ENCODE measurements around the gene PDE7B. TPM values are rescaled to one million over a fixed set of nuclear protein-coding genes. Genes with fewer than 3 reads are reported as not detected.

Gene PDE7B
- total RNA-seq, 1 experiment from 2014 or later: 0.03 TPM

DNA sequence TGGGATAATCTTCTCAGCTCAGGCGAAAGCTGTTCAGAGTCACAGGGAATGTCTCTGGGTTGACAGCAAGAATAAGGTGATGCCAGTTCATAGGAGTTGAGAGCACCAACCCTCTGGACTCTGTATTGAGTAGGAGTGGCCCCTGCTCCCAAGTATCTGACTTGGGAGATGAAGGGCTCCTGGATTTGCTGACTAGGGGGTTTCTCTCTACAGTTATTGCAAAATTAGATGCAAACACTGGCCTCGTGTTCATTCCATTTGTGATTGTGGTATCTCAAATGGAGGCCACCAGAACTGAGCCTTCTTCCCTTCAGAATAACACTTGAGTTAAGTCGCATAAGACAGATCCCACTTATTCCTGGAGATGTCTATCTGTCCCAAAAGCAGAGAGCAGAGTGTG, 135.7 kb downstream of the PDE7B start:
- in situ Hi-C loops (cut with HindIII; ENCODE audit: low pct_unique_long_range_greater_than_20kb, low sequenced_read_pairs) (no loop called here), intact Hi-C loops (cut with micrococcal nuclease; ENCODE audit: unreplicated experiment) (no loop called here)
- no TSS peak for BruUV-seq (replicated peaks)
- Histone ChIP-seq H3K27me3 (ENCODE audit: control insufficient read depth, insufficient read depth, low read length) (no peaks in the 10 kb centered on the region), H3K4me3 (ENCODE audit: low read depth in 2 of 2, low read length in 2 of 2) (no peak overlapping the region), H3K36me3 (ENCODE audit: control insufficient read depth, insufficient read depth, low read length) (no peaks in the 10 kb centered on the region), H3K4me1 (ENCODE audit: control insufficient read depth, insufficient read depth, low read length) (no peaks in the 10 kb centered on the region), H3K27ac (ENCODE audit: low read length) (no peak overlapping the region), H3K9me3 (ENCODE audit: control insufficient read depth, insufficient read depth, low read depth, low read length) (no peaks in the 10 kb centered on the region)
- DNase-seq (ENCODE audit: low read depth, low spot score) (no peak), ATAC-seq (no peak)
- CTCF ChIA-PET: no interaction called here
- TF ChIP-seq POLR2AphosphoS5 (IDR thresholded peaks at IDR 0.05; ENCODE audit: low read depth, low read length): no peak
- TF ChIP-seq, protein P1, sequence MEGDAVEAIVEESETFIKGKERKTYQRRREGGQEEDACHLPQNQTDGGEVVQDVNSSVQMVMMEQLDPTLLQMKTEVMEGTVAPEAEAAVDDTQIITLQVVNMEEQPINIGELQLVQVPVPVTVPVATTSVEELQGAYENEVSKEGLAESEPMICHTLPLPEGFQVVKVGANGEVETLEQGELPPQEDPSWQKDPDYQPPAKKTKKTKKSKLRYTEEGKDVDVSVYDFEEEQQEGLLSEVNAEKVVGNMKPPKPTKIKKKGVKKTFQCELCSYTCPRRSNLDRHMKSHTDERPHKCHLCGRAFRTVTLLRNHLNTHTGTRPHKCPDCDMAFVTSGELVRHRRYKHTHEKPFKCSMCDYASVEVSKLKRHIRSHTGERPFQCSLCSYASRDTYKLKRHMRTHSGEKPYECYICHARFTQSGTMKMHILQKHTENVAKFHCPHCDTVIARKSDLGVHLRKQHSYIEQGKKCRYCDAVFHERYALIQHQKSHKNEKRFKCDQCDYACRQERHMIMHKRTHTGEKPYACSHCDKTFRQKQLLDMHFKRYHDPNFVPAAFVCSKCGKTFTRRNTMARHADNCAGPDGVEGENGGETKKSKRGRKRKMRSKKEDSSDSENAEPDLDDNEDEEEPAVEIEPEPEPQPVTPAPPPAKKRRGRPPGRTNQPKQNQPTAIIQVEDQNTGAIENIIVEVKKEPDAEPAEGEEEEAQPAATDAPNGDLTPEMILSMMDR (IDR thresholded peaks at IDR 0.05): no peak
- no peak for TF ChIP-seq SIN3A (IDR thresholded peaks at IDR 0.05; ENCODE audit: borderline replicate concordance, insufficient read depth, low read depth, low read length)
- TF ChIP-seq, protein P2, sequence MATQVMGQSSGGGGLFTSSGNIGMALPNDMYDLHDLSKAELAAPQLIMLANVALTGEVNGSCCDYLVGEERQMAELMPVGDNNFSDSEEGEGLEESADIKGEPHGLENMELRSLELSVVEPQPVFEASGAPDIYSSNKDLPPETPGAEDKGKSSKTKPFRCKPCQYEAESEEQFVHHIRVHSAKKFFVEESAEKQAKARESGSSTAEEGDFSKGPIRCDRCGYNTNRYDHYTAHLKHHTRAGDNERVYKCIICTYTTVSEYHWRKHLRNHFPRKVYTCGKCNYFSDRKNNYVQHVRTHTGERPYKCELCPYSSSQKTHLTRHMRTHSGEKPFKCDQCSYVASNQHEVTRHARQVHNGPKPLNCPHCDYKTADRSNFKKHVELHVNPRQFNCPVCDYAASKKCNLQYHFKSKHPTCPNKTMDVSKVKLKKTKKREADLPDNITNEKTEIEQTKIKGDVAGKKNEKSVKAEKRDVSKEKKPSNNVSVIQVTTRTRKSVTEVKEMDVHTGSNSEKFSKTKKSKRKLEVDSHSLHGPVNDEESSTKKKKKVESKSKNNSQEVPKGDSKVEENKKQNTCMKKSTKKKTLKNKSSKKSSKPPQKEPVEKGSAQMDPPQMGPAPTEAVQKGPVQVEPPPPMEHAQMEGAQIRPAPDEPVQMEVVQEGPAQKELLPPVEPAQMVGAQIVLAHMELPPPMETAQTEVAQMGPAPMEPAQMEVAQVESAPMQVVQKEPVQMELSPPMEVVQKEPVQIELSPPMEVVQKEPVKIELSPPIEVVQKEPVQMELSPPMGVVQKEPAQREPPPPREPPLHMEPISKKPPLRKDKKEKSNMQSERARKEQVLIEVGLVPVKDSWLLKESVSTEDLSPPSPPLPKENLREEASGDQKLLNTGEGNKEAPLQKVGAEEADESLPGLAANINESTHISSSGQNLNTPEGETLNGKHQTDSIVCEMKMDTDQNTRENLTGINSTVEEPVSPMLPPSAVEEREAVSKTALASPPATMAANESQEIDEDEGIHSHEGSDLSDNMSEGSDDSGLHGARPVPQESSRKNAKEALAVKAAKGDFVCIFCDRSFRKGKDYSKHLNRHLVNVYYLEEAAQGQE (IDR thresholded peaks at IDR 0.05; ENCODE audit: insufficient read depth in 1 of 2, low read depth in 2 of 2, low read length in 1 of 2): no peak
- TF ChIP-seq TCF7L2 (IDR thresholded peaks at IDR 0.05; ENCODE audit: low read depth, low read length): no peak
- POLR2A ChIA-PET: no interaction called here

GRCh38 chr6:135990439-135990838, 138.9 kb downstream of the PDE7B start:
- BruUV-seq (replicated peaks): no TSS peak
- POLR2A ChIA-PET: no interaction called here

More at GRCh38 chr6:135990439-135990838, 138.9 kb downstream of the PDE7B start:
- Histone ChIP-seq H3K27ac (ENCODE audit: low read length) (no peak overlapping the region), H3K9me3 (ENCODE audit: control insufficient read depth, insufficient read depth, low read depth, low read length) (no peaks in the 10 kb centered on the region), H3K27me3 (ENCODE audit: control insufficient read depth, insufficient read depth, low read length) (no peaks in the 10 kb centered on the region), H3K36me3 (ENCODE audit: control insufficient read depth, insufficient read depth, low read length) (no peaks in the 10 kb centered on the region), H3K4me1 (ENCODE audit: control insufficient read depth, insufficient read depth, low read length) (no peaks in the 10 kb centered on the region), H3K4me3 (ENCODE audit: low read depth in 2 of 2, low read length in 2 of 2) (no peak overlapping the region)
- intact Hi-C loops (cut with micrococcal nuclease; ENCODE audit: unreplicated experiment): no loop called here
- DNase-seq (ENCODE audit: low read depth, low spot score) (no peak), ATAC-seq (no peak)
- in situ Hi-C loops (cut with HindIII; ENCODE audit: low pct_unique_long_range_greater_than_20kb, low sequenced_read_pairs): no loop called here
- CTCF ChIA-PET: no interaction called here
- TF ChIP-seq POLR2AphosphoS5 (IDR thresholded peaks at IDR 0.05; ENCODE audit: low read depth, low read length) (no peak), TCF7L2 (IDR thresholded peaks at IDR 0.05; ENCODE audit: low read depth, low read length) (no peak), SIN3A (IDR thresholded peaks at IDR 0.05; ENCODE audit: borderline replicate concordance, insufficient read depth, low read depth, low read length) (no peak)
- TF ChIP-seq, protein P2 (IDR thresholded peaks at IDR 0.05; ENCODE audit: insufficient read depth in 1 of 2, low read depth in 2 of 2, low read length in 1 of 2): no peak
- TF ChIP-seq, protein P1 (IDR thresholded peaks at IDR 0.05): no peak

All from Panc1 (cell line).